ENCODE results near the gene HMCN2.
"Not testable (repeated sequence)": the region's sequence is repeated elsewhere in the genome, so short reads cannot be mapped to it uniquely, and the experiment has no call there.

HMCN2 gene

GRCh38 chr9:130262061-130262745 is 3.4 kb upstream of the HMCN2 start:
- DNase-seq (ENCODE audit: low read depth in 1 of 2, low spot score in 1 of 2): no peak
- no peak for TF ChIP-seq JUND (IDR thresholded peaks at IDR 0.05; ENCODE audit: low read depth)
- in situ Hi-C loops (cut with HindIII; ENCODE audit: low pct_unique_long_range_greater_than_20kb, low sequenced_read_pairs): no loop called here

- in situ Hi-C loops (cut with HindIII; ENCODE audit: low pct_unique_long_range_greater_than_20kb, low sequenced_read_pairs): no loop called here
- no peak for DNase-seq (ENCODE audit: low read depth in 1 of 2, low spot score in 1 of 2)
Observed at GRCh38 chr9:130262771-130263170, 2.8 kb upstream of the HMCN2 start.

GRCh38 chr9:130263601-130264413 is 1.8 kb upstream of the HMCN2 start:
- DNase-seq (ENCODE audit: low read depth in 1 of 2, low spot score in 1 of 2): peak; percentile 47 to 58
- no peak for TF ChIP-seq JUND (IDR thresholded peaks at IDR 0.05; ENCODE audit: low read depth)
- in situ Hi-C loops (cut with HindIII; ENCODE audit: low pct_unique_long_range_greater_than_20kb, low sequenced_read_pairs): no loop called here

More at GRCh38 chr9:130262771-130263170, 2.8 kb upstream of the HMCN2 start:
- TF ChIP-seq JUND (IDR thresholded peaks at IDR 0.05; ENCODE audit: low read depth): no peak

GRCh38 chr9:130264414-130265350 is 878 bp upstream of the HMCN2 start:
- no peak for DNase-seq (ENCODE audit: low read depth in 1 of 2, low spot score in 1 of 2)
- in situ Hi-C loops (cut with HindIII; ENCODE audit: low pct_unique_long_range_greater_than_20kb, low sequenced_read_pairs): no loop called here
- TF ChIP-seq JUND (IDR thresholded peaks at IDR 0.05; ENCODE audit: low read depth): no peak

- in situ Hi-C loops (cut with HindIII; ENCODE audit: low pct_unique_long_range_greater_than_20kb, low sequenced_read_pairs): no loop called here
- no peak for TF ChIP-seq JUND (IDR thresholded peaks at IDR 0.05; ENCODE audit: low read depth)
- no peak for DNase-seq (ENCODE audit: low read depth in 1 of 2, low spot score in 1 of 2)
Observed at GRCh38 chr9:130266236-130267098, 907 bp downstream of the HMCN2 start.

GRCh38 chr9:130267930-130268329 is 2.4 kb downstream of the HMCN2 start:
- no peak for DNase-seq (ENCODE audit: low read depth in 1 of 2, low spot score in 1 of 2)
- in situ Hi-C loops (cut with HindIII; ENCODE audit: low pct_unique_long_range_greater_than_20kb, low sequenced_read_pairs): no loop called here
- TF ChIP-seq JUND (IDR thresholded peaks at IDR 0.05; ENCODE audit: low read depth): no peak

GRCh38 chr9:130268521-130269211 is 3.1 kb downstream of the HMCN2 start:
- in situ Hi-C loops (cut with HindIII; ENCODE audit: low pct_unique_long_range_greater_than_20kb, low sequenced_read_pairs): no loop called here
- peak; percentile 55 to 66 for DNase-seq (ENCODE audit: low read depth in 1 of 2, low spot score in 1 of 2)
- TF ChIP-seq JUND (IDR thresholded peaks at IDR 0.05; ENCODE audit: low read depth): no peak

- TF ChIP-seq JUND (IDR thresholded peaks at IDR 0.05; ENCODE audit: low read depth): no peak
- in situ Hi-C loops (cut with HindIII; ENCODE audit: low pct_unique_long_range_greater_than_20kb, low sequenced_read_pairs): no loop called here
- no peak for DNase-seq (ENCODE audit: low read depth in 1 of 2, low spot score in 1 of 2)
Observed at GRCh38 chr9:130271473-130271872, 5.9 kb downstream of the HMCN2 start.

- DNase-seq (ENCODE audit: low read depth in 1 of 2, low spot score in 1 of 2): no peak
- TF ChIP-seq JUND (IDR thresholded peaks at IDR 0.05; ENCODE audit: low read depth): no peak
Observed at GRCh38 chr9:130275156-130275555, 9.6 kb downstream of the HMCN2 start.

GRCh38 chr9:130276121-130276520 is 10.6 kb downstream of the HMCN2 start:
- DNase-seq (ENCODE audit: low read depth in 1 of 2, low spot score in 1 of 2): no peak
- TF ChIP-seq JUND (IDR thresholded peaks at IDR 0.05; ENCODE audit: low read depth): no peak
- in situ Hi-C loops (cut with HindIII; ENCODE audit: low pct_unique_long_range_greater_than_20kb, low sequenced_read_pairs): no loop called here

More at GRCh38 chr9:130275156-130275555, 9.6 kb downstream of the HMCN2 start:
- in situ Hi-C loops (cut with HindIII; ENCODE audit: low pct_unique_long_range_greater_than_20kb, low sequenced_read_pairs): no loop called here

- no peak for DNase-seq (ENCODE audit: low read depth in 1 of 2, low spot score in 1 of 2)
- no peak for TF ChIP-seq JUND (IDR thresholded peaks at IDR 0.05; ENCODE audit: low read depth)
- in situ Hi-C loops (cut with HindIII; ENCODE audit: low pct_unique_long_range_greater_than_20kb, low sequenced_read_pairs): no loop called here
Observed at GRCh38 chr9:130276955-130277354, 11.4 kb downstream of the HMCN2 start.

- in situ Hi-C loops (cut with HindIII; ENCODE audit: low pct_unique_long_range_greater_than_20kb, low sequenced_read_pairs): not testable (repeated sequence)
Observed at GRCh38 chr9:130277525-130277924, 12.0 kb downstream of the HMCN2 start.

More at GRCh38 chr9:130277525-130277924, 12.0 kb downstream of the HMCN2 start:
- DNase-seq (ENCODE audit: low read depth in 1 of 2, low spot score in 1 of 2): not testable (repeated sequence)

Measured in T47D (cell line).